GM21367 (cell line): Measurements from ENCODE around the gene TBCD.
"Not testable (repeated sequence)": the region's sequence is repeated elsewhere in the genome, so short reads cannot be mapped to it uniquely, and the experiment has no call there.

Source experiments
- ATAC-seq: cut with Tn5 transposase; IDR thresholded peaks from one replicate; pipeline ENCODE4 v1.9.1; 2021; ENCODE audit not compliant: unreplicated experiment

The TBCD gene

GRCh38 chr17:82729479-82730260 is 22.2 kb upstream of the TBCD start:
- no peak for ATAC-seq

DNA sequence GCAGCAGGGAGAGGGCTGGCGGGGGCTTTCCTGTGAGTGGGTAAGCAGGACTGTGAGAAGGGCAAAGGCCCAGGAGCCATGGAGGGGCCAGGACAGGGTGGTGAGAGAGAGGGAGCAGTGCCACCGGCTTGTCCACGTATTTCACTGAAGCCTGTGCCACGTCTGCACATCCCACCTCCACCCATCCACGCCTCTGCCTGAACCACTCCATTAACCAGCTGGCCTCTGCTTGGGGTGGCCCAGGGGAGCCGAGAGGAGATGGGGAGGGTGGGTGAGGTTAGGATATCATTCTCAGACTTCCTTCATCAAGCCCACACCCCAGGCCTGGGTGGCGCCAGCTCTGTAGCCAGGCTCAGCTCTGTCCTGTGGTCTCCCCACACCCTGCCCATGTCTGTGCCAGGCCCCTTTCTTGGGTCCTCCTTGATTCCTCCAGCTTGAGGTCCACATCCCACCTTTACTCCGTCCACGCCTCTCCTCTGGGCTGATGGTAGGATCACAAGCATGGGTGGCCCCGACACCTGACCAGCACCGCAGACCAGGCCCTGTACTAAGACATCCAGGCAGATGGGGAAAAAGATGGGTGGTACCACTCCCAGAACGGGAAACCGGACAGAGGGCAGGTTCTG is 19.6 kb upstream of the TBCD start:
- ATAC-seq, result no peak

DNA sequence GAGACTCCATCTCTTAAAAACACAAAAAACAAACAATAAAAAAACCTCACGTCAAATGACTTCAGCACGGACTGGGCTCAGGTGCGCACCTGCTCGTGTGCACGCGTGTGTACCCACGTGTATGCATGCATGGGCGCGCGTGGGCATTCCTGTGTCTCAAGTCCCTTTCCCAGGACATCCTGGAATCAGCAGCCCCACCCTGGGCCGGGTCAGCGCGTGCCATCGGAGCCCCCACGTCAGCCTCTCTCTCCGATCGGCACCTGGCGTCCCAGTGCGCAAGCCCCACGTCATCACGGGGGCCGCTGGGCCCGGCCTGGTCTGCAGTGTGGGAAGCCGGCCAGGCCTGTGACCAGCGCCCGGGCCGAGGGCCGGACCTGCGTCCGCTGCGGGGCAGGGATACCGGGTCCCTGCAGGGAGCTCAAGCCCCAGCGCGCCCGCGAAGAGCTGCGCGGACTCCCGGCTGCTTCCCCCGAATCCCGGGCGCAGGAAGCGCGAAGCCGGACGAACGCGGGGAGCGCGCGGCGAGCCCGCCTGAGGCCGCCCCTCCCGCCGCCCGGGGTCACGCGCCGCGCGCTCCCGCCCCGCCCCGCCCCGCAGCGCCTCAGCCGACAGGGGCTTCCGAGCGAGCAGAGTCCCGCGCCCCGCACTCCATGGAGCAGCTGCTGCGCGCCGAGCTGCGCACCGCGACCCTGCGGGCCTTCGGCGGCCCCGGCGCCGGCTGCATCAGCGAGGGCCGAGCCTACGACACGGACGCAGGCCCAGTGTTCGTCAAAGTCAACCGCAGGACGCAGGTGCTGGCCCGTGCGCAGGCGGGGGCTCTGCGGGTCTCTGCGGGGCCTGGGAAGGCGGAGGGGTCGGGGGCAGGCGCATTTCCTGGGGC is 16.6 kb upstream of the TBCD start, which contains the start of gene FN3K:
Gene FN3K (plus strand): TSS at position 629 of the 880 bp plus-strand sequence. CDS start 22 bp downstream, at position 651.
- ATAC-seq, result no peak

- ATAC-seq, result no peak
These were observed 15.2 kb upstream of the TBCD start for GRCh38 chr17:82736511-82737185.

DNA sequence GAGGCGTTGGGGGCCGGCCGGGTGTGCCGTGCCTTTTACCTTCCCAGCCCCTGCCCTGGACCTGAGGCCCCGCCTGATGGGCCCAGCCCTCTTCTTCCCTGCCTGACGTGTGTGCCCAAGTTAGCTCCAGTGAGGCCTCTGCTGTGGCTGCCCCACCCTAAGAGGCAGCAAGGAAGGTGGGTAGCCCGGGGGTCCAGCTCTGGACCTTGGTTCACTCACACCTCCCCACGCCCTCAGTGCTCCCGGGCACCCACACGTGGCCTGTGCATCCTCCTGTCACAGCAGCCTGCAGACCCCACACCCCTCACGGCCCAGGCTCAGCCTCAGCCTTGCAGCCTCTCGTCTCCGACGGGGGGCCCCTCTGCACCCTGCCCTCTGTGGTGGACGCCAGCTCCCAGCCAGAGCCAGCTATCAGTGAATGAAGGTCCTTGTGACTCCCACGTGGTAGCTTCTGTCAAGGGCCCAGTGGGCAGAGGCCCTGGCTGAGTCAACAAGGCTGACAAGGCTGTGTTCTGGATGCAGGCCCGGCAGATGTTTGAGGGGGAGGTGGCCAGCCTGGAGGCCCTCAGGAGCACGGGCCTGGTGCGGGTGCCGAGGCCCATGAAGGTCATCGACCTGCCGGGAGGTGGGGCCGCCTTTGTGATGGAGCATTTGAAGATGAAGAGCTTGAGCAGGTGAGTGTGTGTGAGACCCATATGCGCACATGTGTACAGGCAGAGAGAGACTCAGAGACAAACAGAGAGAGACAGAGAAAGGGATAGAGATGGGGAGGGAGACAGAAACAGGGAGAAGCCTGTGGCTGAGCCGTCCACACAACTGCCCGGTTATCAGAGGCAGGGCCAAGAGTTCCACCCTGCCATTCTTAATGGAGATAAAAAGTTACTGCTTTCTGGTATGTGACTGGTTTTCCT is 13.6 kb upstream of the TBCD start:
- no peak for ATAC-seq

DNA sequence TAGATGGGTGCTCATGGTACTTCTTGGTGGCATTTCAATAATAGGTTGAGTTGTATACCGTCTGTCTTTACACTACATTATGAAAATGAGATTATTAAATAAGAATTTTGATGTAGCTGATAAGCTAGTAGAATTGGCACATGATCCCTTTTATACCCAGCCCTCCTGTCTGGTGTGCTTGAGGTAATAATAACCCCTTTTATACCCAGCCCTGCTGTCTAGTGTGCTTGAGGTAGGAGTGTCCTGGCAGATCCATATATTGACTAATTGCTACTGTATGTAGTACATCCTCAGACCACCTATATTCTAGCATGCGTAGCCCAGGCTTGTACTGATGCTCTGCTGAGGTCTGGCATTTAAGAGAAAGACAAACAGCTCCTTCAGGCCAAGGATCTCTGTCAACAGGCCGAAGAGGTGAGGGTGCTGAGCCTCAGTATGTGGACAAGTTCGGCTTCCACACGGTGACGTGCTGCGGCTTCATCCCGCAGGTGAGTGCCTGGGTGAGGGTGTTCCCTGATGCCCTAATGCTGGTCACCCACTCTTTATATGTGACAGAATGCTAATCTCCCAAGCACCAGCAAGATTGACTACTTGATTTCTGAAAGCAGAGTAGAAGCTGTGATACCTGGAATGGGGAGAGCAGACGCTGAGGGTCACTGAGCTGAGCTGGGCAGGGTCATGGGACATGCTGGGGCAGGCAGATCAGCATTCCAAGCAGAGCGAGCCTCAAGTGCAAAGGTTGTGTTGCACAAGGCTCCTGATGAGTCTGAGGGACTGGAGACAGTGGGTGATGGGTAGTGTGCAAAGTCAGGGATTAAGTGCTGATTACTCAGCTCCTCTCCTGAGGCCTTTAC is 10.7 kb upstream of the TBCD start:
- ATAC-seq, result no peak

DNA sequence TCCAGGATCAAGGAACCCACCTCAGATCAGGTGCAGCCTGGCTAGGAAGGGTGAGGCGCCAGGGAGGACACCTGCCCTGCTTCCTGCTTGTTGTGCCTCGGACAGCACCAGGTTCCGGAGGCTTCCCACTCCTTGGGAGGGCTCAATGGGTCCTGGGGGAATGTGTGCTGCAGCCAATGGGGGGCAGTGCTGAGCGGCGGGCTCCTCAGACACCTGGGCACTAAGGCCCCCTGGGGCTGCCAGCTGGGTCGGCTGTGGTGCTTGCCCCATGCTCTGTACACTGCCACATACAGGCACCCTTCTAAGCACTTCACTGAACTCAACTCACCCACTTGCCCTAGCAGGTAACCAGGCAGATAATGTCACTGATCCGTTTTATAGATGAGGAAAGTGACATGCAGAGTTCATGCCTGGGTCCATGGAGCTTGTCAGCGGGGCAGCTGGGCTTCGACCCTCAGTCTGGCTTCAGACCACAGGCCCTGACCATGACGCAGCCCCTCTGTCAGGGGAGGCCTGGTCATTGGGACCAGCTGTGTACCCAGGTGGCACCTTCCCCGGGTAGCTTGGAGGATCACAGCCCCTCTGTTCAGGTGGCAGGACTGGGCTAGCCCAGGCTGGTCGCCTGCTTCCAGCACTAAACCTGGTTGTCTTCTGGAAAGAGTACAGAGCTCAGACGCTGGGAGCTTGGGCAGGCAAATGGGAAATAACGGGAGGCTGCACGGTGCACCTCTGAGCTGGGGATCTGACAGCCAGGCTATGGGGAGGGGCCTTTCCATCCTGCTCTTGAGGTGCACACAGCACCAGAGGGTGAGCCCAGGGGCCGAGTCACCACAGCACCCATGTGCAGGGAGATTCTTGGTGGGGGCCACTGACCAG is 8.3 kb upstream of the TBCD start:
- no peak for ATAC-seq

DNA sequence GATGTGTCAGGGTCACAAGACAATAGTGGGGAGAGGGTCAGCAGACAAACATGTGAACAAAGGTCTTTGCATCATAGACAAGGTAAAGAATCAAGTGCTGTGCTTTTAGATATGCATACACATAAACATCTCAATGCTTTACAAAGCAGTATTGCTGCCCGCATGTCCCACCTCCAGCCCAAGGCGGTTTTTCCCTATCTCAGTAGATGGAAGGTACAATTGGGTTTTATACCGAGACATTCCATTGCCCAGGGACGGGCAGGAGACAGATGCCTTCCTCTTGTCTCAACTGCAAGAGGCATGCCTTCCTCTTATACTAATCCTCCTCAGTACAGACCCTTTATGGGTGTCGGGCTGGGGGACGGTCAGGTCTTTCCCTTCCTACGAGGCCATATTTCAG is 7.1 kb upstream of the TBCD start:
- not testable (repeated sequence) for ATAC-seq

DNA sequence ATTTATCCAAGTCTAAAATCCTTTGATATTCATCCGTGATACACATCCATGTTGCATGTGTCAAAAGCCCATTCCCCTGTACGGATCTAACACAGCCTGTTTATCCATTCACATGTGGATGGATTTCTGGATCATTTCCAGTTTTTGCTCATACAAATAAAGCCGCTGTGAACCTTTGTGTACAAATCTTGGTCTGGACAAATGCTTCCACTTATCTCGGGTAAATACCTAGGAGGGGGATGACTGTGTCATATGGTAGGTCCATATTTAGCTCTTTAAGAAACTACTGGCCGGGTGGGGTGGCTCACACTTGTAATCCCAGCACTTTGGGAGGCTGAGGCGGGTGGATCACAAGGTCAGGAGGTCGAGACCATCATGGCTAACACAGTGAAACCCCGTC is 6.3 kb upstream of the TBCD start:
- ATAC-seq, result no peak

DNA sequence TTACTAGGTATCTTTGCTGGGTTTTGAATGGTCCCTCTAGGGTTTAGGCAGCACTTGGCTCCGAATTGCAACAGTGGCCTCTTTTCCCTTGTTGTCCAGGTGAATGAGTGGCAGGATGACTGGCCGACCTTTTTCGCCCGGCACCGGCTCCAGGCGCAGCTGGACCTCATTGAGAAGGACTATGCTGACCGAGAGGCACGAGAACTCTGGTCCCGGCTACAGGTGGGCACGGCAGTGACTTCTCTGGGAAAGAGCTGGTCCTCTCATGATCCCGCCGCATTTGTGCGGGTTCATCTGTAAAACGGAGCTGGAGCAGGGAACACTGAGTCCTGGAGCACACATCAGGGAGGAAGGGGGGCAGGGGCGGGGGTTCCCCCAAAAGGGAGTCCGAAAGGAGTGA is 3.1 kb upstream of the TBCD start:
- no peak for ATAC-seq

DNA sequence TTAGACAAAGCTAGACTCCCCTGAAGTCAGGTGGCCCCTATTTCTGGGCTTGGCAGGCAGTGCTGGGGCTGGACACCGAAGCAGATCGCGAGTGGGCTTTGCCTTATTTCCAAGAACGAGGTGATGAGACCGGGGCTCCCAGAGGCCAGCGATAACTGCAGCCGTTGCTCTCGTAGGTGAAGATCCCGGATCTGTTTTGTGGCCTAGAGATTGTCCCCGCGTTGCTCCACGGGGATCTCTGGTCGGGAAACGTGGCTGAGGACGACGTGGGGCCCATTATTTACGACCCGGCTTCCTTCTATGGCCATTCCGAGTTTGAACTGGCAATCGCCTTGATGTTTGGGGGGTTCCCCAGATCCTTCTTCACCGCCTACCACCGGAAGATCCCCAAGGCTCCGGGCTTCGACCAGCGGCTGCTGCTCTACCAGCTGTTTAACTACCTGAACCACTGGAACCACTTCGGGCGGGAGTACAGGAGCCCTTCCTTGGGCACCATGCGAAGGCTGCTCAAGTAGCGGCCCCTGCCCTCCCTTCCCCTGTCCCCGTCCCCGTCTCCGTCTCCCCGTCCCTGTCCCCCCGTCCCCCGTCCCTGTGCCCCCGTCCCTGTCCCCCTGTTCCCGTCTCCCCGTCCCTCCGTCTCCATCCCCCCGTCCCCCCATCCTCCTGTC is 1.5 kb upstream of the TBCD start:
- no peak for ATAC-seq

DNA sequence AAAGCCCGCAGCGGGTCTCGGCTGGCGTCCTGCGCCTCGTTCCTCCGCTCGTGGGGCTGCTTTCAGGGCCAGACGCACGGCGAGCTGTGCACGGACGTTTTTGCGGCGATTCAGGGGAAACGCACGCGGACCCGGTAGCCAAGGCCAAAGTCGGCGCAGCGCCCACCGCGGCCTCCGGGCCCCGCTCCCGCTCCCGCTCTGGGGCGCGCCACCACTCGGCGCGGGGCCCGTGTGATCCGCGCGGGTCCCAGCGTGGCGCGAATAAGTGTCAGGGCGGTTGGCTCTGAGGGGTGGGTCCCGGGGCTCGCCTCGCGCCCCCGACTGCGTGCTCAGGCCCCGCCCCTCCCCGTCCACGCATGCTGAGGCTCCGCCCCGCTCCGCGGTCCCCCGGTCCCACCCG is 694 bp upstream of the TBCD start:
- no peak for ATAC-seq

GRCh38 chr17:82752371-82753200 is 721 bp downstream of the TBCD start:
- peak; percentile 17 for ATAC-seq

DNA sequence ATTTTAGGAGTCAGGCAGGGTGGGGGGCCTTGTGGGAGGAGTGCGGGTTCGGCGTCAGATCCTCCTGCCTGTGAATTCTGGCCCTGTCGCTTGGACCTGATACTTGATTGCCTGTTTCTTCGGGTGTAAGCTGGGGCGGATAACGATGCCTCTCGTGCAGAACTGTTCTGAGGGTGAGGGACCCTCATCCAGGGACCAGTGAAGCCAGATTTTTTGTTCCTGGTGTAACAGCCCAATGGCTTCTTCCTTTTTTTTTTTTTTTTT is 1.3 kb downstream of the TBCD start:
- ATAC-seq, result no peak

DNA sequence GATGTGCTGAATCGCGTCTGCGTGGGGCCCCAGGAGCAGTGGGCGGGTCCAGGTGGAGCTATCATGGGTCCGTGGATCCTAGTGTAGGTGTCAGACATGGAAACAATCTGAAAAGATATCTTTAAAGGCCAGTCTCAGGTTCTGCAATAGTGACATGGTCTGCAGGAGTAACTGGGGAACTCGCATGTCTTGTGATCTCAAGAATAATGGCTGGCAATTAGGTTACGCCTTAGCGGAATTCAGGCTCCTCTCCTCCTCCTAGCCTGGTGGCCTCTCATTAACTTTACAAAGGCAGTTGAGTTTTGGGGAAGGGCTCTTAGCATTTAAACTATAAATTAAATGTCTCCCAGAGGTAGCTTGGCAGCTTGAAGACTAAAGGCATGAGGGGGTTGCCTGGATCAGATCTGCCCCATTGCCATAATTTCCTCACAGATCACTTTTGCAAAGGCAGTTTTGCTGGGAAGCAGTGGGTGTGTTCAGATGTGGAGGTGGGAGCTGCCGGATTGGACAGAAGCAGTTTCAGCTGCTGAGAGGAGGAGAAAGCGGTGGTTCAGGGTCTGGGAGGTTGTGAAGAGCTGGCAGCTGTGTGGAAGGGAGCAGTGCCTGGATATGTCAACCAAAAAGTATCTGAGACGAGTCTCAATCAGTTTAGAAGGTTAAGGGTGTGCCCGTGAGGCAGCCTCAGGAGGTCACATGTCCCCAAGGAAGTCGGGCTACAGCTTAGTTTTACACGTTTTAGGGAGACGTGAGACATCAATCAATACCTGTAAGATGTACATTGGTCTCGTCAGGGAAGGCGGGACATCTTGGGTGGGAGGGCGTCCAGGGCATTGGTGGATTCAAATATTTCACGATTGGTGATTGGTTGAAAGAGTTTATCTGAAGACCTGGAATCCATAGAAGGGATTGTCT is 2.7 kb downstream of the TBCD start:
- no peak for ATAC-seq

DNA sequence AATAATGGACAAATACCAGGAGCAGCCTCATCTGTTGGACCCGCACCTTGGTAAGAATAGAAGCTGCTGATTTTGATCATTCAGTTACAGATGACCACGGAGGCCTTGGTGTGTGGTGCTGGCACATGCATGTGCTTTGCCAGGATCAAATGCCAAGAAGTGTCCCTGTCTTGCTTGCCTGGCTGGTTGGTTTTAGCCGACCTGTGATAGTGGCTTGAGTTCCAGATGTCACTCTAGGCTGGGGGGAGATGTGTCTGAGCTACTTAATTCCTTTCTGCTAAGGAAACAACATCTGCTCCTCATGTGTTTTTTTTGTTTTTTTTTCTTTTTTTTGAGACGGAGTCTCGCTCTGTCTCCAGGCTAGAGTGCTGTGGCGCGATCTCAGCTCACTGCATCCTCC is 4.3 kb downstream of the TBCD start:
- ATAC-seq, result no peak
